HG03342 (cell line): ENCODE data around the gene GNAQ.
"Not testable (repeated sequence)": the region's sequence is repeated elsewhere in the genome, so short reads cannot be mapped to it uniquely, and the experiment has no call there.

Source experiments
- ATAC-seq: cut with Tn5 transposase; IDR thresholded peaks from one replicate; pipeline ENCODE4 v1.9.1; 2021; ENCODE audit warnings: mild to moderate bottlenecking, moderate library complexity; ENCODE audit not compliant: unreplicated experiment

GNAQ gene

DNA sequence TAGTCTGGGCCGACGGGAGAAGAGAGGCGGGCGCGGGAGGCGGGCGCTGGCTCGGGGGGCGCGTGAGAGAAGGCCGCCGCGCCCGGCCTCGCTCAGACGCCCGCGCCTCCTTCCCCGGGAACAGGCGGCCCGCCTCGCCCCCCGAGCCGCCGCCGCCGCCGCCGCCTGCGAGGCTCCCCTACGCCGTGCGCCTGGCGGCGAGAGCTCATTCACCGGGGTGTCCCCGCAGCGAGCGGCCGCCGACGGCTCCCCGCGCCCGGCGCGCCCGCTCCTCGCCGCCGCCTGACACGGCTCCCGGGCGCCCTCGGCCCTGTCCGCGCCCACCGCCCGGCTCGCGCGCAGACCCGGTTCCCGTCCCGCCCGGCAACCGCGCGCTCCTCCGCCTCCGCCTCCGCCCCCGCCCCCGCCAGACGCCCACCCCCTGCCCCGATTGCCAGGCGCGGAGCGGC lies at the start of gene GNAQ:
Gene GNAQ (minus strand): TSS at position 368 of the 449 bp plus-strand sequence. CDS start 576 bp downstream, outside the sequence.
- ATAC-seq = no peak

DNA sequence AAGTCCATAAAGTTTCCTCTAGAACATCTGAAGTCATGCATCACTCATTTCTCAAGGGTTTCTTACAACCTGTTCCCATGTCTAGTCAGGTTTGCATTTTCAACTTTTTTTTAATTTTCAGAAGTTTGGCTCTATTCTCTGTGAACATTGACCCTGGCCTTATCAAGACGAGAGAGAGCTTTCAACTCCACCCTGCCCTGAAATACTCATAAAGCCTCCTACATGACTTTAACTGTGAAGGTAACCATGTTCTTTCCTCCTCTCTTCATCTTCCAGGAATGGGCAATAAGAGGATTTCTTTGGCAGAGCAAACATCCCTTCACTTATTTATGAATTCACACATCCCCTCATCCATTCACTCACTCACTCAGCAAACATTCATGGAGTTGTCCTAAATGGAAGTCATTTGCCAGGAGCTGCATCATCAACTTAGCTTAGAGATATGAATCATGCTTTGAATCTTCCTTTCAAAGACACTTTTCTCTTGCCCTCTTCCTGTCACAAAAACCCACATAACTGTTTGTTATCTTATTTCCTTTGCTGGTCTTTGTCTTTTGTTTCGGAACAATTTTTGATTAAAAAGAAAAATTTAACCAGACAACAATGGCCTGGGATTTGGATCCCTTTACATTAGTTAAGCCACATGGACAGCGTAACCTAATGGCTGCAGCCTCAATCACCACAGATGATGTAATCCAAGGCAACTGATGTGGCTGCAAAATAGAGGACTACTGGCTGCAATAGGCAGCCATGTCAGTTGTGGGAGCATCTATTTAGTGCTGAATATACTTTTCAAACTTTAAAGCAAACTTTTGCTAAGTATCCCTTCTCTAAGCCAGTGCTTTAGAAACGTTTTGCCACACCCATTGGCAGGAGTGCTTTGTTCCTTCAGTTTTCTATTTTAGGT lies 43.0 kb upstream of the GNAQ start:
- no peak for ATAC-seq

GRCh38 chr9:78073722-78074121 lies 42.1 kb upstream of the GNAQ start:
- no peak for ATAC-seq

DNA sequence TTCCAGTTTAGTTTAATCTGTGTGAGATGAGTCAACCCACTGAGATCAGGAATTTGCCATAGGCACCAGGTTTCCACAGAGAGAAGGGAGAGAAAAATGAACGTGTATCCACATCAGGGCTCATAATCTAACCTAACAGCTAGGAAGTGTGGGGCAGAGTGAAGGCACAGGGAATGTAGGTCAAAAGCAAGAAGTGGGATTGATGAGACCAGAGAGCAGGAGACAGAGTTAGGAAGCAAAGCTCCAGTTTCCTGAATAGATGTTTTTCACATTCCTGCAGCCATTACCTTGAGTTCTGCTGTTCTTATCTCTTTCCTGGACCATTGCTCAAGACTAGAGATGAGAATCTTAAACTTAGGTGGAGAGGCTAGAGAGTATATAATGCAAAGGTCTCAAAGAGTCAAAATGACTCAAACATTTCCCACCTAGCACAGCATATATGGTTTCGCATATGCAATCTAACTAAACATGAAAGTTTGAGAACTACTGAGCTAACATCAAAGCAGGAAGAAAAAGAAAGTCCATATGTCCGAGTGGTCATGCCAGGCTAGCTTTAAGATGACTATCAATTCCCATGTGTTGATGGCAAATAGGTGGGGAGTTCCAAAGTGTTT lies 41.1 kb upstream of the GNAQ start:
- ATAC-seq = no peak

DNA sequence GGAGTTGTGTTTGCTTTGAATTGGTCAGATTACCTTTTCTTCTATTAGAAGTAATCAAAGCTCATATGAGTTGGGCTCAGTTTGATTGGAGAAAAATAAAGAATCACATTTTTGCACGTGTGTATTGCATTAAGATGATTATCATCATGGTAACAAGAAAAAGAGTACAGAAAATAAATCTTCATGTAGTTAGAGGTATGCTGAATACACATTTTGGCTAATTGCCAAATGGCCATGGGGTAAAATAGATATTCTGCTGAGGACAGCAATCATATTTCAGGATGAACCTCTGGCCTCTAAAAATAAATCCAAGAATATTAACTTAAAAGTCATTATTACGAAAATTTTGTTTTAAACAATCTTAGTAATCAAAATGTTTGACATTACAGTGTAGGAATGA lies 38.9 kb upstream of the GNAQ start:
- no peak for ATAC-seq

DNA sequence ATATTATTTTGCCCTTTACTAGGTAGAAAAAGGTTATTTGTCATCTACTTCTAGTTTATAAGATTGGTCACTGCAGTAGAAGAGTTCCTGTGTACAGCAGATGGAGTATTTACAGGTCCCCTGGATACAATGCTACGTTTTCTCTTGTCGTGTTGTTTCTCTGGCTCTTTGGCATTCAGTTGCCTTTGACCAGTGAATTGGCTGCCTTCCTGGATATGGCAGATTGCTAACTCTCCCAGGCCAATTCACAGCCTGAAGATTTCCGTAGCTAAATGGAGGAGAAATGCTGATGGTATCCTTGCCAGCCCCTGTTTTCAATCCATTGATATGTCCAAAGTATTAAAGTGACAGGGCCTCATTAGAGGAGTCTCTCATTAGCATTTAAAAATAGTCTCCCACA lies 32.5 kb upstream of the GNAQ start:
- no peak for ATAC-seq

GRCh38 chr9:78062710-78063109 lies 31.1 kb upstream of the GNAQ start:
- ATAC-seq = no peak

- ATAC-seq = not testable (repeated sequence)
Observed at GRCh38 chr9:78054218-78054617, 22.6 kb upstream of the GNAQ start.

DNA sequence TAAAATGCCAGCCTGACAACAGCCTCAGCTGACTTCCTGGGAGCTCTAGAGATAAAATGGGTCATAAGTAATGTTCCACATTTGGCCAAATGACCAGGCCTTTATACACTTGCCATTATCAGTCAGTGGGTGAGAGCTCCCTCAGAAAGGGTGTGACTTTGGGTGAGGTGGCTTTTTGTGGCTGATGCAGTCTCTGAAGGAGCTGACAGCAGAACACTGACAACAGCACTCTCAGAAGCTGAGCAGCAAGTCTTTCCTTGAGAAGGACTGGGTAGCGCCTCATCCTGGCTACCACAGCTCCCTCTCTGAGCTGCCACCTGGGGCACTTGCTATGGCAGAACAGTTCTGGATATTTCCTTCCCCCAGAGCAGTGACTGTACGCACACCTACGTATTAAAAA lies 22.0 kb upstream of the GNAQ start:
- no peak for ATAC-seq

GRCh38 chr9:78050421-78050820 lies 18.8 kb upstream of the GNAQ start:
- ATAC-seq = no peak

DNA sequence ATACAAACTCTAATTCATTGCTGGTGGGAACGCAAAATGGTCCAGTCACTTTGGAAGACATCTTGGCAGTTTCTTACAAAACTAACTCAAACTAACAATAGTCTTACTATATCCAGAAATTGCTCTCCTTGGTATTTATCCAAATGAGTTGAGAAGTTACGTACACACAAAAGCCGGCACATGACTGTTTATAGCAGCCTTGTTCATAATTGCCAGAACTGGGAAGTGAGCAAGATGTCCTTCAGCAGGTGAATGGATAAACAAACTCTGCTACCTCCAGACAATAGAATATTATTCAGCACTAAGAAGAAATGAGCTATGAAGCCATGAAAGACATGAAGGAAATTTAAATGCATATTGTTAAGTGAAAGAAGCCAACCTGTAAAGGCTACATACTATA lies 17.9 kb upstream of the GNAQ start:
- ATAC-seq = no peak

DNA sequence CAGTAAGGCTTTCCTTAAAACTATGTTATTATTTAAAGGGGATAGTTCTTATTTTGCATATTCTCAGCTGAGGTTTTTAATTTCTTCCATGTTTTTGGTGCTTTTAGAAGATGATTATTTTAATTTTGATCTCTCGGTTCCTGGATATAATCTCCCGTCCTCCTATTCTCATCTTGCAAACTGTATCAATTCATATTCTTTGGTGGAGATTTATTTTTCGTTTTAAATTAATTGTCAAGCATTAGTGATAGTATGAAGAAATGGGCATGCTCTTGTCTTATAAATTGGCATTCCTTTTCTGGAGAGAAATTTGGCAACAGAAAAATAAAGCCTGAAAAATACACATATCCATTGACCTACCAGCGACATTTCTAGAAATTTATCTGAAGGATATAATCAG lies 15.5 kb upstream of the GNAQ start:
- ATAC-seq = no peak

DNA sequence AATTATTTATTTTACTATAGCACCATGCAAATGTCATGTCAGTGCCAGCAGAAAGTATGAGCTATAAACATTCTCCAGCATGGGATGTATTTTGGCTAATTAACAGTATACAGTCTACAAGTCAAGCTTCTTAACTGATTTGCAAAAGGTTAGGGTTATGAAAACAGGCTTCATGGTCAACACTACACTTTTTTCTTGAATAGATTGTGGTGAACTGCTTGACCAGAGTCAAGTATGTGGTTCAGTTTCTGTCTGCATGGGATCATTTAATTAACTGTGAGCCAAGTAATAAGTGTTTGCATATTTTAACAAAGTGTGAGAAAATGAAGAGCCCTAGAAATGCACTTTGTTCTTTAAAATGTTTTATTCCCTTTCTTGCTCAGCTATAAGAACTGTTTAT lies 14.5 kb upstream of the GNAQ start:
- ATAC-seq = no peak

- no peak for ATAC-seq
Observed at GRCh38 chr9:78044886-78045285, 13.3 kb upstream of the GNAQ start.

DNA sequence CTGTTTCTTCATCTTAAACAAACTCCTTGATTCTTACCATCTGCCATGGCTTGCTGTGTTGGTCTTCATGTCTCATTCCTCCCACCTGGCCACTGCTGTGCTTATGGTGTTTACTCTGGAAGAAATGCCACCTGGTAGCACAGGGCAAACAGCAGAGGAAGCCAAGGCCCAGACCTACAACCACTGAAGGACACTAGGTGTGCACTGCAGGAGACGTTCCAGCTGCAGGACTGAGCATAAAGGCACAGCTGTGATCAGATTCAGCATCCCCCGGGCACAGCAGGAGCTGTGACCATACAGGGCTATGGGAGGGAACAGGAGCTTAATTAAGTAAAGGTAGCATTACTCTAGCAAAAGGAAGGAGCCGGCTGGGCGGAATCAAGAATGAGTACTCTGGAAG lies 12.6 kb upstream of the GNAQ start:
- ATAC-seq = no peak

DNA sequence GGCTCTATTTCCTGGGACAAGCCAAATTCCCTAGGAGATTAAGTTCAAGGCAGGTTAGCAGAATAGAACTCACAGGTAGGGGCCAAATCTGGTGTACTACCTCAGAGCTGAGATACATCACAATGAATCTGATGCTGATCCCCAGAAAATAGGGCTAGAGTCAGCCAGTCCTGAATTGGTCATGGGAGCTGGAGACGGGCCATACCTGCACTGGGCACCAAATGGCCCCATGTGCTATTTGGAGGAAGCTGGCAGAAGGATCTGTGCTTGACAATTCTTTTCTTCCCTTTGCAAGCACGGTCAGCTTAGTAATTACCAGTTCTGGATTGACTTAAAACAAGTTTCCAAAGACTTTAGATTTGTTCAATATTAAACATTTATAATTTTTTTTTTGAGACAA lies 10.4 kb upstream of the GNAQ start:
- ATAC-seq = no peak

- no peak for ATAC-seq
Observed at GRCh38 chr9:78040726-78041125, 9.1 kb upstream of the GNAQ start.

GRCh38 chr9:78038620-78039300 lies 7.1 kb upstream of the GNAQ start:
- ATAC-seq = no peak

DNA sequence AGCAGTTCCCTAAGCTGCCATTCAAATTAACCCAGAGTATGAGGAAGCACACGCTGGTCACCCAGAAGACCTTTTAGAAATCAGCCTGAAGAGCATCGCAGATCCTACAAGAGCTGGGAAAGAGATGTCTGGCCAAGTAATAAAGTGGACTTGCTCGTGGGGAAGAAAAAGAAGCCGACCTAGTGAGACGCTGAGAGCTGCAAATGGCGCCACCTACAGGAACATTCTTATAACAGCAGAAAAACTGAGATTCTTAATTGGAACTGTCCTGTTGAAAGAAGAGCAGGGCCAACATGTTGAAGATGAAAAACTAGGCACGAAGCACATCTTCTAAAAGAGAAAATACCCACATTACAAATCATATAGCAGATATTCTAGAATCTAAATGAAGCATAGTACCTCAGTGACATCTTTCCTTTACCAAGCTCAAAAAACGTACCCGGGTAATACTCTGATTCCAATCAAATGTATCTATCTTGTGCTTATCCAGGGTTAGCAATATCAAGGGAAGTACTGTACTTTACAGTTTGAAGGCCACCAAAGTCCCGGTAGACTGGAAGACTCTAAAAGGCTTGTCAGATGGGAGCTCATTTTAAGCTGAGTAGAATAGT lies 3.9 kb upstream of the GNAQ start:
- peak; percentile 44 for ATAC-seq

- ATAC-seq = no peak
Observed at GRCh38 chr9:78033870-78034269, 2.3 kb upstream of the GNAQ start.

DNA sequence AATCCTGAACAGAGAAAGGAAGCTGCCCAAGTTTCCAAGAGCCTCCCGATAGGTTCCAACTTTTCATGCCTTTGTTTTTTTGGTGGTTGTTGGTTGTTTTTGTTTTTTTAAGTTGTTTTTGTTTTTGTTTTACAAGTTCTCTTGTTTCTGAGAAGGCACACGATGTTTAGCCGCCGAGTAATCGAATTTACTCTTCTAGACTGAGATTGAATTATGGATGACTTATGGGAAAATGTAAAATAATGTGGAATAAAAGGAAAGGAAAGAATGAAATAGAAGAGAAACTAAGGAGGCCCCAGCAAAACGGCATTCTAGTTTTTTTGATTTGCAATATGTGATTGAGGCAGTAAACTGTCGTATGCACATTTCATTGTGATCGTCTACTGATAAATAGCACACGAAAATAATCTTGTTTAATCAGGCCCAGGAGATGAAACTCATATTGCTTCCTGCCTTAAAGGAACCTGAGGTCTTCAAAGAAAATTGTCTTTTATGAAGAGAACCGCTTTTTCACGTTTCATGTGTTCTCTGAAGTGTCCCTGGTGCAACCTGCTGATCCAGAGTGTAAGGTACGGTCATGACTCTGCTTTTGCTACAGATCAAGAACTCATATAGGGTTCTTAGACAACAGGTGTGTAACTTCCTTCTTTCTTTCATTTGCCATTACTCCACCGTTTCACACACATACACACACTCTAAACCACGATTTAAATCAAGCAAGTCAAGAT lies 1.3 kb upstream of the GNAQ start:
- no peak for ATAC-seq
